ENCODE results near the gene OR10A5. TPM values are rescaled to one million over a fixed set of nuclear protein-coding genes. Genes with fewer than 3 reads are reported as not detected.

The OR10A5 gene
- total RNA-seq, 2 experiments from 2014 or later = not detected

- DNase-seq (no peak), ATAC-seq (ENCODE audit: poor library complexity) (no peak)
- Mint-ChIP-seq H3K27ac (no peak overlapping the region), H3K4me3 (no peak overlapping the region), H3K36me3 (ENCODE audit: low read depth) (no peaks in the 10 kb centered on the region), H3K9me3 (no peaks in the 10 kb centered on the region), H3K4me1 (ENCODE audit: low read depth) (no peaks in the 10 kb centered on the region), H3K27me3 (peaks cover 9% of the 10 kb centered on the region)
- no peaks in the 10 kb centered on the region for H3K27me3 ChIP-seq (ENCODE audit: control insufficient read depth in 1 of 2, insufficient read depth in 2 of 2, low read length in 2 of 2)
- POLR2A ChIA-PET = no interaction called here
- CTCF ChIA-PET = no interaction called here
- no peaks in the 10 kb centered on the region for H3K36me3 ChIP-seq (ENCODE audit: insufficient read depth, low read length)
- H3K9me3 ChIP-seq (ENCODE audit: control insufficient read depth in 1 of 2, insufficient read depth in 1 of 2, low read length in 2 of 2) = no peaks in the 10 kb centered on the region
- TF ChIP-seq CTCF (IDR thresholded peaks at IDR 0.05) = no peak
- no peak overlapping the region for H3K4me3 ChIP-seq (ENCODE audit: low read length)
- H3K4me1 ChIP-seq (ENCODE audit: insufficient read depth, low read length) = no peaks in the 10 kb centered on the region
- no peak overlapping the region for H3K27ac ChIP-seq (ENCODE audit: low read depth in 1 of 2, low read length in 2 of 2)
- intact Hi-C loops (cut with DNase I, micrococcal nuclease) = no loop called here
Measured at GRCh38 chr11:6828103-6828502, 17.4 kb upstream of the OR10A5 start.

- no peak for TF ChIP-seq CTCF (IDR thresholded peaks at IDR 0.05)
- H3K4me1 Mint-ChIP-seq (ENCODE audit: low read depth) = no peaks in the 10 kb centered on the region
Measured at GRCh38 chr11:6833356-6833755, 12.1 kb upstream of the OR10A5 start.

GRCh38 chr11:6834021-6834420 lies 11.5 kb upstream of the OR10A5 start:
- DNase-seq (no peak), ATAC-seq (ENCODE audit: poor library complexity) (no peak)
- H3K4me1 ChIP-seq (ENCODE audit: insufficient read depth, low read length) = no peaks in the 10 kb centered on the region
- no peaks in the 10 kb centered on the region for H3K27me3 Mint-ChIP-seq
- H3K36me3 ChIP-seq (ENCODE audit: insufficient read depth, low read length) = no peaks in the 10 kb centered on the region
- no peaks in the 10 kb centered on the region for H3K36me3 Mint-ChIP-seq (ENCODE audit: low read depth)
- H3K27ac Mint-ChIP-seq = no peak overlapping the region
- no peak for TF ChIP-seq CTCF (IDR thresholded peaks at IDR 0.05)
- H3K27ac ChIP-seq (ENCODE audit: low read depth in 1 of 2, low read length in 2 of 2) = no peak overlapping the region
- no peaks in the 10 kb centered on the region for H3K27me3 ChIP-seq (ENCODE audit: control insufficient read depth in 1 of 2, insufficient read depth in 2 of 2, low read length in 2 of 2)
- H3K9me3 ChIP-seq (ENCODE audit: control insufficient read depth in 1 of 2, insufficient read depth in 1 of 2, low read length in 2 of 2) = no peaks in the 10 kb centered on the region
- no peaks in the 10 kb centered on the region for H3K9me3 Mint-ChIP-seq
- CTCF ChIA-PET = no interaction called here
- H3K4me3 ChIP-seq (ENCODE audit: low read length) = no peak overlapping the region
- H3K4me3 Mint-ChIP-seq = no peak overlapping the region
- intact Hi-C loops (cut with DNase I, micrococcal nuclease) = no loop called here
- H3K4me1 Mint-ChIP-seq (ENCODE audit: low read depth) = no peaks in the 10 kb centered on the region
- POLR2A ChIA-PET = no interaction called here

More at GRCh38 chr11:6833356-6833755, 12.1 kb upstream of the OR10A5 start:
- DNase-seq (no peak), ATAC-seq (ENCODE audit: poor library complexity) (no peak)
- Mint-ChIP-seq H3K9me3 (no peaks in the 10 kb centered on the region), H3K27me3 (no peaks in the 10 kb centered on the region), H3K4me3 (no peak overlapping the region), H3K36me3 (ENCODE audit: low read depth) (no peaks in the 10 kb centered on the region), H3K27ac (no peak overlapping the region)
- H3K4me3 ChIP-seq (ENCODE audit: low read length) = no peak overlapping the region
- no peaks in the 10 kb centered on the region for H3K36me3 ChIP-seq (ENCODE audit: insufficient read depth, low read length)
- ChIA-PET POLR2A (no interaction called here), CTCF (no interaction called here)
- no peaks in the 10 kb centered on the region for H3K9me3 ChIP-seq (ENCODE audit: control insufficient read depth in 1 of 2, insufficient read depth in 1 of 2, low read length in 2 of 2)
- no peaks in the 10 kb centered on the region for H3K27me3 ChIP-seq (ENCODE audit: control insufficient read depth in 1 of 2, insufficient read depth in 2 of 2, low read length in 2 of 2)
- no peaks in the 10 kb centered on the region for H3K4me1 ChIP-seq (ENCODE audit: insufficient read depth, low read length)
- H3K27ac ChIP-seq (ENCODE audit: low read depth in 1 of 2, low read length in 2 of 2) = no peak overlapping the region
- intact Hi-C loops (cut with DNase I, micrococcal nuclease) = no loop called here

All from CD4-positive, alpha-beta T cell (primary cell).